Retinal pigment epithelial cell (primary cell): ENCODE results near the gene RGS10.

ENCODE experiments used
- DNase-seq: peaks from one replicate; pipeline ENCODE4 v3.0.0-alpha.2; 2010; ENCODE audit warnings: low read depth
- H3K4me3 ChIP-seq: 2 replicates; pipeline ENCODE4 v1.5.1; 2011; ENCODE audit warnings: mild to moderate bottlenecking, low read length, control low read depth, moderate library complexity
- CTCF ChIP-seq: conservative IDR thresholded peaks from 2 replicates; pipeline ENCODE4 v1.5.1; 2011; ENCODE audit warnings: low read depth, low read length, control low read depth, inconsistent platforms

The RGS10 gene

DNA sequence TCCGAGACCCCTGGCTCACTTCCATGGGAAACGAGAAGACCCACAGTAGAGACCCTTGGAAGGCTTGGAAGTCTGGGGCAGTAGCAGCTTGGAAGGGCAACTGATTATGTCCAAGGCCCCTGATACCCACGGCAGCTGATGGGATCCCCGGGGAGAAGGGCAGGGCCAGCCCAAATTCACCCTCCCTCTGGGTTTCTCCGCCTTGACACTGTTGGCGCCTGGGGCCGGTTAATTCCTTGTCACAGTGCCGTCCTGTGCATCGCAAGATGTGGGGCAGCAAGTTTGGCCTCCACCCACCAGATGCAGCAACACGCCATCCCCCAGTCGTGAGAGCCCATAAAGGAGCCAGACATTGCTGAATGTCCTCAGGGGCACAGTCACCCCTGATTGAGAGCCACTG is 89.2 kb downstream of the RGS10 start:
- no peak for TF ChIP-seq CTCF
- no peak for DNase-seq
- H3K4me3 ChIP-seq = no peak overlapping the region

- DNase-seq = no peak
- no peak overlapping the region for H3K4me3 ChIP-seq
- TF ChIP-seq CTCF = no peak
These were observed 90.1 kb downstream of the RGS10 start for GRCh38 chr10:119452396-119452795.

DNA sequence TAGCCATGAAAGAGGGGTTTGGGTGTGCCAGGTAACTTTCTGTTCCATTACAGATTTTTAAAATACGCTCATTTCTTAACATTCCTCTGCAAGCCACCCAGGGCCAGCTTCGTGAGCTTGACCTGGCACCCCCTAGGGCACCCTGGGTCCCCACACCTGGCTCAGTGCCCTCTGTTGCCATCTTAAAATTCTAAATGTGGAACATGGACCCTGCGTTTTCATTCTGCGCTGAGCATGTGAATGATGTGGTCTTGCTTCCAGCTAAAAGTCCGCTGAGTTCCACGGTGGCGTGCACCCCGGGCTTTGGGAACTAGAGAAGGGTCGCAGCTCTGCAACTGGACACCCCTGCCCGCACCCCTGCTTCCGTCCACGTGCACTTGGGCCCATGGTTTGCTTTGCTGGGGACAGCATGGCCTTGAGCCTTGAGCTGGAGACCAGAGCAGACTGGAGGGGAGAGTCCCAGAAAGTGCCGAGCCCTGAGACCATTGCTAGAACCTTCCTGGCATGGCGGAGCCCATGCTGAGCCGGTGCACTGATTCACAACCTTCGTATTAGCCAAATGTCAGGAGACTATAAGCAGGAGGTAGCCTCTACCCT is 91.1 kb downstream of the RGS10 start:
- no peak for DNase-seq
- no peak for TF ChIP-seq CTCF
- H3K4me3 ChIP-seq = no peak overlapping the region

DNA sequence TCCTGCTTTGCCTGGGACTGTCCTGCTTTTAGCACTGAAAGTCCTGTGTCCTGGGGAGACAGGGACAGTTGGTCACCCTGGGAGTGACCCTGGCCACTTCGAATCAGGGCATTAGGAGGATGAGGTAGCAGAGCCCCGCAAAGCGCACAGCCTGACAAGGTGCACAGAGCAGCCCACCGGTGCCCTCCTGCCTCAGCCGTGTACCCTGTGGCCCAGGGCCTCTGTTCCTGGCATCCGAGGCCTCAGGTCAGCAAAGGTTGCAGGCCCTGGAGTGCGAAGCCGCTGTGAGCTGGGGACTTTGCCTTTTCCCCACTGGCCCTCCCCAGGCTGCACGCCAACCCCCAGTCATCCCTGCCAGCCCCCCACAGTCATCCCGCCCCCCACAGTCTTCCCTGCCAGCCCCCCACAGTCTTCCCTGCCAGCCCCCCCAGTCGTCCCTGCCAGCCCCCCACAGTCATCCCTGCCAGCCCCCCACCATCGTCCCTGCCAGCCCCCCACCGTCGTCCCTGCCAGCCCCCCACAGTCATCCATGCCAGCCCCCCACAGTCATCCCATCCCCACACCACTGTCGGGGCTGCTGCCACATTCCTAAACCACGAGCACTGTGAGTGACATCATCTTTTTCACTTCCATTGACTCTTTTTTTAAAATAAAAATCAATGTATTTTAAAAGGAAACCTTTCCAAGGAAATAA is 91.8 kb downstream of the RGS10 start:
- DNase-seq = no peak
- no peak for TF ChIP-seq CTCF

More for the DNA sequence above, 91.8 kb downstream of the RGS10 start:
- no peak overlapping the region for H3K4me3 ChIP-seq
